HG02610 (cell line): ENCODE measurements around the gene BCO2.
"Not testable (repeated sequence)": the region's sequence is repeated elsewhere in the genome, so short reads cannot be mapped to it uniquely, and the experiment has no call there.

Experiments used
- ATAC-seq: cut with Tn5 transposase; IDR thresholded peaks from one replicate; pipeline ENCODE4 v1.9.1; 2021; ENCODE audit warnings: mild to moderate bottlenecking, moderate library complexity; ENCODE audit not compliant: unreplicated experiment

Gene BCO2

GRCh38 chr11:112174789-112175598, at the start of gene BCO2:
BCO2 (plus strand) TSS chr11:112175512; CDS start chr11:112175602, 90 bp downstream.
- ATAC-seq, result peak; percentile 38

- ATAC-seq, result no peak
Observed at GRCh38 chr11:112127056-112127455, 48.3 kb upstream of the BCO2 start.

- ATAC-seq, result no peak
Observed at GRCh38 chr11:112128483-112129121, 46.7 kb upstream of the BCO2 start.

- no peak for ATAC-seq
Observed at GRCh38 chr11:112129656-112130055, 45.7 kb upstream of the BCO2 start.

GRCh38 chr11:112132737-112133136, 42.6 kb upstream of the BCO2 start:
- no peak for ATAC-seq

GRCh38 chr11:112134473-112134872, 40.8 kb upstream of the BCO2 start:
- no peak for ATAC-seq

- ATAC-seq, result no peak
Observed at GRCh38 chr11:112143597-112143996, 31.7 kb upstream of the BCO2 start.

GRCh38 chr11:112150517-112150916, 24.8 kb upstream of the BCO2 start:
- ATAC-seq, result no peak

- ATAC-seq, result no peak
Observed at GRCh38 chr11:112156153-112156955, 19.0 kb upstream of the BCO2 start.

- ATAC-seq, result no peak
Observed at GRCh38 chr11:112156956-112157766, 18.2 kb upstream of the BCO2 start.

- ATAC-seq, result no peak
Observed at GRCh38 chr11:112159098-112160065, 15.9 kb upstream of the BCO2 start.

- no peak for ATAC-seq
Observed at GRCh38 chr11:112160091-112160848, 15.0 kb upstream of the BCO2 start.

- no peak for ATAC-seq
Observed at GRCh38 chr11:112161012-112161411, 14.3 kb upstream of the BCO2 start.

GRCh38 chr11:112162200-112162599, 13.1 kb upstream of the BCO2 start:
- ATAC-seq, result not testable (repeated sequence)

GRCh38 chr11:112162761-112163546, 12.4 kb upstream of the BCO2 start:
- ATAC-seq, result no peak

- ATAC-seq, result no peak
Observed at GRCh38 chr11:112163875-112164685, 11.2 kb upstream of the BCO2 start, which contains the start of gene IL18. IL18 (minus strand) TSS chr11:112164094; CDS start chr11:112155053, 9,041 bp downstream.

- ATAC-seq, result no peak
Observed at GRCh38 chr11:112165049-112165448, 10.3 kb upstream of the BCO2 start.
